Loucy (cell line): ENCODE data around the gene FZD10.

Experiments
- H2AFZ ChIP-seq: fragments of 200-600 bp; sonication (generic); 2 replicates; pipeline ENCODE4 v1.6.0; 2016; ENCODE audit warnings: antibody characterized with exemption, mild to moderate bottlenecking, low read length, moderate library complexity
- H3F3A ChIP-seq: fragments of 200-600 bp; 2 replicates; pipeline ENCODE4 v1.6.0; 2016; ENCODE audit warnings: antibody characterized with exemption, low read depth, mild to moderate bottlenecking
- H3K27me3 ChIP-seq: fragments of 200-600 bp; sonication (generic); 2 replicates; pipeline ENCODE4 v1.6.1; 2014; ENCODE audit warnings: low read length, mild to moderate bottlenecking; ENCODE audit not compliant: insufficient read depth, poor library complexity, severe bottlenecking
- H3K36me3 ChIP-seq: fragments of 200-600 bp; sonication (generic); 2 replicates; pipeline ENCODE4 v1.6.1; 2016; ENCODE audit warnings: low read length; ENCODE audit not compliant: insufficient read depth
- H3K4me1 ChIP-seq: fragments of 200-600 bp; sonication (generic); 2 replicates; pipeline ENCODE4 v1.5.1; 2014; ENCODE audit warnings: low read length, mild to moderate bottlenecking; ENCODE audit not compliant: insufficient read depth, poor library complexity, severe bottlenecking
- H3K4me2 ChIP-seq: fragments of 200-600 bp; sonication (generic); 2 replicates; pipeline ENCODE4 v1.6.0; 2014; ENCODE audit warnings: antibody characterized with exemption, low read length, low read depth, mild to moderate bottlenecking; ENCODE audit not compliant: poor library complexity, severe bottlenecking
- H3K4me3 ChIP-seq: fragments of 200-600 bp; sonication (generic); 2 replicates; pipeline ENCODE4 v1.5.1; 2014; ENCODE audit warnings: low read length, mild to moderate bottlenecking, mixed read lengths; ENCODE audit not compliant: poor library complexity, severe bottlenecking
- H3K79me2 ChIP-seq: fragments of 200-600 bp; sonication (generic); 2 replicates; pipeline ENCODE4 v1.6.1; 2014; ENCODE audit warnings: low read length; ENCODE audit not compliant: insufficient read depth
- H3K9ac ChIP-seq: fragments of 200-600 bp; sonication (generic); 2 replicates; pipeline ENCODE4 v1.6.0; 2014; ENCODE audit warnings: mild to moderate bottlenecking, low read depth, low read length, moderate library complexity; ENCODE audit not compliant: poor library complexity, severe bottlenecking
- H3K9me2 ChIP-seq: fragments of 200-600 bp; sonication (generic); replicated peaks from 2 replicates; pipeline ENCODE4 v1.6.1; 2016; ENCODE audit warnings: low read depth, low read length, mixed read lengths
- H3K9me3 ChIP-seq: fragments of 200-600 bp; sonication (generic); 2 replicates; pipeline ENCODE4 v1.6.1; 2014; ENCODE audit warnings: mild to moderate bottlenecking, antibody characterized with exemption, low read length, low read depth; ENCODE audit not compliant: insufficient read depth
- H4K20me1 ChIP-seq: fragments of 200-600 bp; sonication (generic); 2 replicates; pipeline ENCODE4 v1.6.0; 2014; ENCODE audit warnings: antibody characterized with exemption, low read length, mild to moderate bottlenecking; ENCODE audit not compliant: insufficient read depth, poor library complexity, severe bottlenecking
- EZH2phosphoT487 ChIP-seq: fragments of 200-600 bp; IDR thresholded peaks from 2 replicates; pipeline ENCODE4 v1.6.1; 2018; ENCODE audit warnings: antibody characterized with exemption, mild to moderate bottlenecking, moderate library complexity, borderline replicate concordance
- TF ChIP-seq, protein P1 (sequence below): fragments of 200-600 bp; sonication (generic); conservative IDR thresholded peaks from 2 replicates; pipeline ENCODE4 v1.5.1; 2014; ENCODE audit warnings: mild to moderate bottlenecking, antibody characterized with exemption, low read length

The FZD10 gene, protein sequence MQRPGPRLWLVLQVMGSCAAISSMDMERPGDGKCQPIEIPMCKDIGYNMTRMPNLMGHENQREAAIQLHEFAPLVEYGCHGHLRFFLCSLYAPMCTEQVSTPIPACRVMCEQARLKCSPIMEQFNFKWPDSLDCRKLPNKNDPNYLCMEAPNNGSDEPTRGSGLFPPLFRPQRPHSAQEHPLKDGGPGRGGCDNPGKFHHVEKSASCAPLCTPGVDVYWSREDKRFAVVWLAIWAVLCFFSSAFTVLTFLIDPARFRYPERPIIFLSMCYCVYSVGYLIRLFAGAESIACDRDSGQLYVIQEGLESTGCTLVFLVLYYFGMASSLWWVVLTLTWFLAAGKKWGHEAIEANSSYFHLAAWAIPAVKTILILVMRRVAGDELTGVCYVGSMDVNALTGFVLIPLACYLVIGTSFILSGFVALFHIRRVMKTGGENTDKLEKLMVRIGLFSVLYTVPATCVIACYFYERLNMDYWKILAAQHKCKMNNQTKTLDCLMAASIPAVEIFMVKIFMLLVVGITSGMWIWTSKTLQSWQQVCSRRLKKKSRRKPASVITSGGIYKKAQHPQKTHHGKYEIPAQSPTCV

DNA sequence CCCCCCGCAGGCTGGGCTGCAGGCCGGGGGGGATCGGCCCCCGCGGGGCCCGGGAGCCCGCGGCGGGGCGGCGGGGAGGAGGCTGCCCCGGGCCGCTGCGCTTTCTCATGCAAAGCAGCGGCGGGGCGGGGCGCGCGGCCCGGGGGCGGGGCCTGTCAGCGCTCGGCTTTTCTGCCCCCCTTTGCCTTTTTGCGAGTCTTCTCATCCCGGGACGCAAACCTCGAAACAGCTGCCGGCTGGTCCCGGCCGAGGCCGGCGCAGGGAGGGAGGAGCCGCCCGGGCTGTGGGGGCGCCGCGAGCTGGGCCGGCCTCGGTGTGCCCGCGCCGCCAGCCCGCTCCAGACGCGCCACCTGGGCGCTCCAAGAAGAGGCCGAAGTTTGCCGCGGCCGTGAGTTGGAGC is at the start of gene FZD10:
TSS of gene FZD10 (plus strand) at position 198 of the 400 bp plus-strand sequence. CDS start 479 bp downstream, outside the sequence.
- H3K9me2 ChIP-seq, result no peaks in the 10 kb centered on the region
- no peaks in the 10 kb centered on the region for H3K9me3 ChIP-seq
- no peaks in the 10 kb centered on the region for H4K20me1 ChIP-seq
- H3F3A ChIP-seq, result no peaks in the 10 kb centered on the region
- H3K4me2 ChIP-seq, result peak within 1 kb of the TSS; percentile 24
- H3K9ac ChIP-seq, result no peak within 1 kb of the TSS
- H3K27me3 ChIP-seq, result peaks cover 8% of the 10 kb centered on the region
- no peaks in the 10 kb centered on the region for H3K4me1 ChIP-seq
- H3K4me3 ChIP-seq, result no peak within 1 kb of the TSS
- H3K79me2 ChIP-seq, result no peaks in the 10 kb centered on the region
- TF ChIP-seq, protein P1, sequence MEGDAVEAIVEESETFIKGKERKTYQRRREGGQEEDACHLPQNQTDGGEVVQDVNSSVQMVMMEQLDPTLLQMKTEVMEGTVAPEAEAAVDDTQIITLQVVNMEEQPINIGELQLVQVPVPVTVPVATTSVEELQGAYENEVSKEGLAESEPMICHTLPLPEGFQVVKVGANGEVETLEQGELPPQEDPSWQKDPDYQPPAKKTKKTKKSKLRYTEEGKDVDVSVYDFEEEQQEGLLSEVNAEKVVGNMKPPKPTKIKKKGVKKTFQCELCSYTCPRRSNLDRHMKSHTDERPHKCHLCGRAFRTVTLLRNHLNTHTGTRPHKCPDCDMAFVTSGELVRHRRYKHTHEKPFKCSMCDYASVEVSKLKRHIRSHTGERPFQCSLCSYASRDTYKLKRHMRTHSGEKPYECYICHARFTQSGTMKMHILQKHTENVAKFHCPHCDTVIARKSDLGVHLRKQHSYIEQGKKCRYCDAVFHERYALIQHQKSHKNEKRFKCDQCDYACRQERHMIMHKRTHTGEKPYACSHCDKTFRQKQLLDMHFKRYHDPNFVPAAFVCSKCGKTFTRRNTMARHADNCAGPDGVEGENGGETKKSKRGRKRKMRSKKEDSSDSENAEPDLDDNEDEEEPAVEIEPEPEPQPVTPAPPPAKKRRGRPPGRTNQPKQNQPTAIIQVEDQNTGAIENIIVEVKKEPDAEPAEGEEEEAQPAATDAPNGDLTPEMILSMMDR, result no peak
- TF ChIP-seq EZH2phosphoT487, result no peak
- no peak within 1 kb of the TSS for H2AFZ ChIP-seq
- no peaks in the 10 kb centered on the region for H3K36me3 ChIP-seq

DNA sequence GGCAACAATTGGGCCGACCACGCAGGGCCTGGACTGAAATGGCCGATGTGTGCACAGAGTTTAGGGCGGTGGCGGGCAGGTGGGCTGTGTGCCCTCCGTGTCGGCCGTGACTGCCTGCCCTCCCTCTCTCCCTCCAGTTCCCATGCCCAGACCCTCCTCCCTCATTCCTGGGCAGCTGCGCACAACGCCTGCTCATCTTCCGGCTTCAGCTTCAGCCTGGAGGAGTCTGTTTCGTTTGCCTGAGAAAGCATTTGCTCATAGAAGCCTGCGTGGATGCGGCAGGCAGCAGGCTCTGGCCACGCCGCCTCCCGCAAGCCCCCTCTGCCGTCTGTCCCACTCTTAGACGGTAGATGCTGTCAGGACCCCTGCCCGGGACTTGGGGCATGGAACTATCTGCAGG is 47.3 kb upstream of the FZD10 start:
- no peak overlapping the region for H2AFZ ChIP-seq
- no peaks in the 10 kb centered on the region for H3K9me3 ChIP-seq
- H3K79me2 ChIP-seq, result no peaks in the 10 kb centered on the region
- no peaks in the 10 kb centered on the region for H4K20me1 ChIP-seq
- TF ChIP-seq, protein P1, result no peak
- no peak for TF ChIP-seq EZH2phosphoT487
- no peaks in the 10 kb centered on the region for H3F3A ChIP-seq
- H3K4me1 ChIP-seq, result no peaks in the 10 kb centered on the region
- no peaks in the 10 kb centered on the region for H3K27me3 ChIP-seq
- H3K4me3 ChIP-seq, result no peak overlapping the region
- no peaks in the 10 kb centered on the region for H3K9me2 ChIP-seq
- no peaks in the 10 kb centered on the region for H3K36me3 ChIP-seq
- H3K4me2 ChIP-seq, result no peak overlapping the region
- H3K9ac ChIP-seq, result no peak overlapping the region

DNA sequence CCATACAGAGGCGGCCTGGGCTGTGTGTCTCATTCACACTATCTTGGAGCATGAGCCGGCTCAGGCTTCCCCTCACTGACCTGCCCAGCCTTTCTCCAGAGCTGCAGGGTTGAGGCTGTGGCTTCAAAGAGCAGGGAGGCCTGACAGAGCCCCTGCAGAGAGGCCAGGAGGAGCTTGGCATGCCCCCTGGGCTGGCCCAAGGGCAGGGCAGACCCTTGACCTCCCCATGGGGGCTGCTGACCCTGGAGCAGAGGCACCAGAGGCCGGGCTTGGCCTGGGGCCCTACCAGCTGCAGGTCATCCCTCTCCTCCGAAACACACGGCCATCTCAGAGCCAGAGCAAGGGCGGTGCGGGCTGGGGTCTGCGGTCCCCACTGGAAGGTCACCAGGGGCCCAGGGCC is 46.6 kb upstream of the FZD10 start:
- Histone ChIP-seq H3K27me3 (no peaks in the 10 kb centered on the region), H4K20me1 (no peaks in the 10 kb centered on the region), H3F3A (no peaks in the 10 kb centered on the region), H3K4me2 (no peak overlapping the region), H3K9ac (no peak overlapping the region), H3K36me3 (no peaks in the 10 kb centered on the region), H3K4me3 (no peak overlapping the region), H3K4me1 (no peaks in the 10 kb centered on the region), H3K79me2 (no peaks in the 10 kb centered on the region), H3K9me3 (no peaks in the 10 kb centered on the region), H3K9me2 (no peaks in the 10 kb centered on the region), H2AFZ (no peak overlapping the region)
- TF ChIP-seq, protein P1, result no peak
- no peak for TF ChIP-seq EZH2phosphoT487
